GM19328 (cell line): Measurements from ENCODE around the gene ARHGAP29.

Experiments
- ATAC-seq: cut with Tn5 transposase; IDR thresholded peaks from one replicate; pipeline ENCODE4 v1.9.1; 2021; ENCODE audit warnings: mild to moderate bottlenecking, moderate library complexity; ENCODE audit not compliant: unreplicated experiment

Gene ARHGAP29

GRCh38 chr1:94265906-94266305 is 28.5 kb upstream of the ARHGAP29 start:
- no peak for ATAC-seq

- no peak for ATAC-seq
Observed at GRCh38 chr1:94265011-94265422, 27.6 kb upstream of the ARHGAP29 start.

GRCh38 chr1:94260635-94261387 is 23.4 kb upstream of the ARHGAP29 start:
- no peak for ATAC-seq

- no peak for ATAC-seq
Observed at GRCh38 chr1:94259635-94260289, 22.4 kb upstream of the ARHGAP29 start.

- ATAC-seq = no peak
Observed at GRCh38 chr1:94258873-94259331, 21.5 kb upstream of the ARHGAP29 start.

GRCh38 chr1:94257444-94257843 is 20.1 kb upstream of the ARHGAP29 start:
- no peak for ATAC-seq

- ATAC-seq = no peak
Observed at GRCh38 chr1:94255476-94255875, 18.1 kb upstream of the ARHGAP29 start.

- no peak for ATAC-seq
Observed at GRCh38 chr1:94254073-94254810, 16.9 kb upstream of the ARHGAP29 start.

GRCh38 chr1:94253456-94254017 is 16.2 kb upstream of the ARHGAP29 start:
- ATAC-seq = no peak

- no peak for ATAC-seq
Observed at GRCh38 chr1:94250341-94250740, 13.0 kb upstream of the ARHGAP29 start.

- no peak for ATAC-seq
Observed at GRCh38 chr1:94248956-94249688, 11.7 kb upstream of the ARHGAP29 start.

- peak; percentile 77 for ATAC-seq
Observed at GRCh38 chr1:94247138-94248094, 10.0 kb upstream of the ARHGAP29 start.

GRCh38 chr1:94246692-94247137 is 9.3 kb upstream of the ARHGAP29 start:
- no peak for ATAC-seq

GRCh38 chr1:94245747-94246438 is 8.5 kb upstream of the ARHGAP29 start:
- ATAC-seq = no peak

GRCh38 chr1:94244816-94245215 is 7.4 kb upstream of the ARHGAP29 start:
- no peak for ATAC-seq

GRCh38 chr1:94243665-94244064 is 6.3 kb upstream of the ARHGAP29 start:
- ATAC-seq = no peak

- ATAC-seq = no peak
Observed at GRCh38 chr1:94240822-94241221, 3.4 kb upstream of the ARHGAP29 start.

- ATAC-seq = no peak
Observed at GRCh38 chr1:94239796-94240195, 2.4 kb upstream of the ARHGAP29 start.

- ATAC-seq = no peak
Observed at GRCh38 chr1:94239051-94239450, 1.7 kb upstream of the ARHGAP29 start.
